ENCODE results near the gene RAB10.

The RAB10 gene

GRCh38 chr2:26076001-26076587 lies 42.2 kb downstream of the RAB10 start:
- Histone ChIP-seq H3K9ac (ENCODE audit: low read depth, low read length) (no peak overlapping the region), H4K20me1 (ENCODE audit: insufficient read depth, low read length) (peaks cover 22% of the 10 kb centered on the region), H3K79me2 (ENCODE audit: insufficient read depth, low read length) (peaks cover 98% of the 10 kb centered on the region), H3K9me3 (ENCODE audit: insufficient read depth, low read length, severe bottlenecking) (peaks cover 17% of the 10 kb centered on the region), H3K4me3 (ENCODE audit: low read depth in 1 of 2, low read length in 2 of 2) (no peak overlapping the region), H2AFZ (ENCODE audit: low read depth, low read length) (no peak overlapping the region), H3K36me3 (ENCODE audit: insufficient read depth, low read length) (peaks cover 16% of the 10 kb centered on the region; the same call in 1 of the 2 replicates), H3K4me1 (ENCODE audit: insufficient read depth, low read length) (no peaks in the 10 kb centered on the region), H3K4me2 (ENCODE audit: insufficient read depth, low read length) (no peak overlapping the region), H3K27ac (ENCODE audit: low read length) (no peak overlapping the region), H3K27me3 (ENCODE audit: insufficient read depth, low read length, poor library complexity) (no peaks in the 10 kb centered on the region)
- DNase-seq (no peak), ATAC-seq (ENCODE audit: insufficient read depth, low read depth) (no peak)
- TF ChIP-seq EZH2 (IDR thresholded peaks at IDR 0.05; ENCODE audit: borderline replicate concordance, low read depth, low read length, severe bottlenecking) (no peak), CTCF (IDR thresholded peaks at IDR 0.05; ENCODE audit: borderline replicate concordance, extremely low read depth, low read length, poor library complexity, severe bottlenecking) (no peak)

GRCh38 chr2:26077291-26077690 lies 43.4 kb downstream of the RAB10 start:
- Histone ChIP-seq H3K4me1 (ENCODE audit: insufficient read depth, low read length) (no peaks in the 10 kb centered on the region), H3K9ac (ENCODE audit: low read depth, low read length) (no peak overlapping the region), H4K20me1 (ENCODE audit: insufficient read depth, low read length) (peaks cover 22% of the 10 kb centered on the region), H3K4me3 (ENCODE audit: low read depth in 1 of 2, low read length in 2 of 2) (no peak overlapping the region), H3K27ac (ENCODE audit: low read length) (no peak overlapping the region), H3K36me3 (ENCODE audit: insufficient read depth, low read length) (peaks cover 17% of the 10 kb centered on the region; the same call in 1 of the 2 replicates), H2AFZ (ENCODE audit: low read depth, low read length) (no peak overlapping the region), H3K79me2 (ENCODE audit: insufficient read depth, low read length) (peaks cover 98% of the 10 kb centered on the region), H3K4me2 (ENCODE audit: insufficient read depth, low read length) (no peak overlapping the region), H3K9me3 (ENCODE audit: insufficient read depth, low read length, severe bottlenecking) (peaks cover 18% of the 10 kb centered on the region), H3K27me3 (ENCODE audit: insufficient read depth, low read length, poor library complexity) (no peaks in the 10 kb centered on the region)
- no peak for DNase-seq
- no peak for ATAC-seq (ENCODE audit: insufficient read depth, low read depth)
- TF ChIP-seq EZH2 (IDR thresholded peaks at IDR 0.05; ENCODE audit: borderline replicate concordance, low read depth, low read length, severe bottlenecking) (no peak), CTCF (IDR thresholded peaks at IDR 0.05; ENCODE audit: borderline replicate concordance, extremely low read depth, low read length, poor library complexity, severe bottlenecking) (no peak)

GRCh38 chr2:26078939-26079338 lies 45.1 kb downstream of the RAB10 start:
- Histone ChIP-seq H3K4me3 (ENCODE audit: low read depth in 1 of 2, low read length in 2 of 2) (no peak overlapping the region), H3K9me3 (ENCODE audit: insufficient read depth, low read length, severe bottlenecking) (peaks cover 18% of the 10 kb centered on the region), H3K9ac (ENCODE audit: low read depth, low read length) (no peak overlapping the region), H3K4me2 (ENCODE audit: insufficient read depth, low read length) (no peak overlapping the region), H3K36me3 (ENCODE audit: insufficient read depth, low read length) (peaks cover 17% of the 10 kb centered on the region; the same call in 1 of the 2 replicates), H2AFZ (ENCODE audit: low read depth, low read length) (no peak overlapping the region), H4K20me1 (ENCODE audit: insufficient read depth, low read length) (peaks cover 13% of the 10 kb centered on the region; the same call in 1 of the 2 replicates), H3K27ac (ENCODE audit: low read length) (no peak overlapping the region), H3K27me3 (ENCODE audit: insufficient read depth, low read length, poor library complexity) (no peaks in the 10 kb centered on the region), H3K4me1 (ENCODE audit: insufficient read depth, low read length) (no peaks in the 10 kb centered on the region), H3K79me2 (ENCODE audit: insufficient read depth, low read length) (peaks cover 97% of the 10 kb centered on the region)
- ATAC-seq (ENCODE audit: insufficient read depth, low read depth) (no peak), DNase-seq (no peak)
- no peak for TF ChIP-seq CTCF (IDR thresholded peaks at IDR 0.05; ENCODE audit: borderline replicate concordance, extremely low read depth, low read length, poor library complexity, severe bottlenecking)
- no peak for TF ChIP-seq EZH2 (IDR thresholded peaks at IDR 0.05; ENCODE audit: borderline replicate concordance, low read depth, low read length, severe bottlenecking)

Data from DND-41 (cell line).